GM19043 (cell line): ENCODE results near the gene TMEM235.

Experiments
- ATAC-seq: cut with Tn5 transposase; IDR thresholded peaks from one replicate; pipeline ENCODE4 v1.9.1; 2021; ENCODE audit warnings: low read depth; ENCODE audit not compliant: unreplicated experiment

The TMEM235 gene

GRCh38 chr17:78236362-78237127 lies 5.1 kb downstream of the TMEM235 start:
- no peak for ATAC-seq

- ATAC-seq = no peak
Observed at GRCh38 chr17:78237401-78238012, 6.1 kb downstream of the TMEM235 start.

- ATAC-seq = no peak
Observed at GRCh38 chr17:78238823-78239488, 7.5 kb downstream of the TMEM235 start.

GRCh38 chr17:78239489-78239931 lies 8.1 kb downstream of the TMEM235 start:
- ATAC-seq = no peak

- ATAC-seq = no peak
Observed at GRCh38 chr17:78240012-78240655, 8.7 kb downstream of the TMEM235 start.

- ATAC-seq = no peak
Observed at GRCh38 chr17:78240839-78241238, 9.4 kb downstream of the TMEM235 start.

GRCh38 chr17:78241277-78242023 lies 10.0 kb downstream of the TMEM235 start:
- no peak for ATAC-seq

GRCh38 chr17:78242024-78242742 lies 10.8 kb downstream of the TMEM235 start:
- peak; percentile 56 for ATAC-seq

GRCh38 chr17:78247304-78247703 lies 15.9 kb downstream of the TMEM235 start:
- ATAC-seq = no peak

GRCh38 chr17:78248051-78248914 lies 16.9 kb downstream of the TMEM235 start:
- ATAC-seq = no peak

GRCh38 chr17:78249074-78249817 lies 17.8 kb downstream of the TMEM235 start:
- ATAC-seq = no peak

GRCh38 chr17:78249818-78250806 lies 18.7 kb downstream of the TMEM235 start:
- no peak for ATAC-seq

- peak; percentile 40 for ATAC-seq
Observed at GRCh38 chr17:78250891-78251772, 19.7 kb downstream of the TMEM235 start.

GRCh38 chr17:78251773-78252103 lies 20.3 kb downstream of the TMEM235 start:
- no peak for ATAC-seq

- ATAC-seq = no peak
Observed at GRCh38 chr17:78252111-78252634, 20.7 kb downstream of the TMEM235 start.
